ENCODE results near the gene SMPX.

SMPX gene

GRCh38 chrX:21711848-21712197, 46.1 kb downstream of the SMPX start:
- DNase-seq (ENCODE audit: low read depth, low spot score): no peak

- DNase-seq (ENCODE audit: low read depth, low spot score): peak; percentile 17
Measured at GRCh38 chrX:21711129-21711847, 46.6 kb downstream of the SMPX start.

DNA sequence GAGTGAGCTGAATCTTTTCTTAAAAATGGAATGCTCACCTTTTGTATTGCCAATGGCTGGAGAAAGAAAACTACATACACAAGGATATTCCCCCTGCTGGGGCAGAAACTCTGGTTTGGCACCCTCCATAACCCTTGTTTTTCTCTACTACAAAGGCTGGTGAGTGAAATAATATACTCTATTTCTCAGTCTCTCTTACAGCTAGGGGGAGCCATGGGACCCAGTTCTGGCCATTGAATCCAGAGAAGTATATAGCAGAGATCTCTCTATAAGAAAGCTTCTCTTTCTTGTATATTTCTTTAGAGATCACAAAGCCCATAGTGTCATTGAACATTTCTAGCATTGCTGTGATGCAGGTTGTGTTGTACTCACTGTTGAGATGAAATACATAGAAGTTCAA, 49.8 kb downstream of the SMPX start:
- no peak for DNase-seq (ENCODE audit: low read depth, low spot score)

- DNase-seq (ENCODE audit: low read depth, low spot score): no peak
Measured at GRCh38 chrX:21705225-21705624, 52.7 kb downstream of the SMPX start.

DNA sequence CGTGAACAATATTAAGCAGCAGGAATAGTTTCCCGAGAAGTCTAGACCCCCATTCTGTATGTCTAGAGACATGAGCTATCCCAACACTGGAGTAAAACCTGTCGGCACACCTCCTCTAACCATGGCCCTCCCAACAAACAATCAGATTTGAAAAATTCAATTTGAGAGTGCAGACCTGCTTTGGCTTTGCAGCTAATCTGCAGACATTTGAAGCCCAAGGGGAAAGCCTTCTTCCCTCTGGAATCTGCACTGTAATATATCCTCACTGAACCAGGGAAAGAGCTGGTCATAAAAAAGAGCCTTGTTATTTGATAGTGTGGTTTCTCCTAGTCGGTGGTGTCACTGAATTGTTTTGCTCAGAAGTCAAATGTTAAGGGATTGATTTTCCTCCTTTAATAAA, 55.2 kb downstream of the SMPX start:
- no peak for DNase-seq (ENCODE audit: low read depth, low spot score)

DNA sequence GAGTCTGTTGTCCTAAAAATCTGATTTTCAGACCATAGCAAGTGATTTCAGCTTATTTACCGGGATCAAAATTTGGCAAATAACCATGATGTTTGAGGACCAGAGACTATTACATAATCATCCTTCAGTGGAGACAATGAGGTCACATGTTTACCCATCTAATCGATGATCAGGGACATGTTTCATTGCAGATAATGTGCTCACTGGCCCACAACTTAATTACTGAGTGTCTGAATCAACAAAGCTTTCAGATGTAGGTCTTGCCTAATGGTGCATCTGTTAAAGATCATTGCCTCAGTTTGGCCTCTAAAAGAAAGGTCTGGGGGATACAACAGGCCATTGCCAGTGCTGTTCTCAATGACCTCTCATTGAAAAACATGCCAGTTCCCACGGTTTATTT, 56.9 kb downstream of the SMPX start:
- DNase-seq (ENCODE audit: low read depth, low spot score): no peak

DNA sequence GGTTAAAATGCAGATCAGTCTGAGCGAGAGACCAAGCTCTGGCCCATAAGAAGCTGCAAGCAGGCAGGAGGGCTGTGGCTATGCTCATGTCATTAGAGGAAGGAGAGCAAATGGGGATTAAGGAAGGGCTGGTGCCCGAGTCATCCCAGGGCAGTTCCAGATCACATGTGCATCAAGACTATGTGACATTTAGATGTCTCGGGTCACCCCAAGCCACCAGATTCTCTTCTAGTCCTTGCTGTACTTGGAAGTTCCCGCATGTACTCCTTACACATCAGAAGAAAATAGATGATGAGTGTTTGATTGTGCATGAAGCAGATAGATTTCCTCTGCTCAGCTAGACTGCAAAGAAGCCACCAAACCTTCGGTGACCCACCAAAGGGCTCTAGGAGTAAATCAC, 57.6 kb downstream of the SMPX start:
- DNase-seq (ENCODE audit: low read depth, low spot score): no peak

DNA sequence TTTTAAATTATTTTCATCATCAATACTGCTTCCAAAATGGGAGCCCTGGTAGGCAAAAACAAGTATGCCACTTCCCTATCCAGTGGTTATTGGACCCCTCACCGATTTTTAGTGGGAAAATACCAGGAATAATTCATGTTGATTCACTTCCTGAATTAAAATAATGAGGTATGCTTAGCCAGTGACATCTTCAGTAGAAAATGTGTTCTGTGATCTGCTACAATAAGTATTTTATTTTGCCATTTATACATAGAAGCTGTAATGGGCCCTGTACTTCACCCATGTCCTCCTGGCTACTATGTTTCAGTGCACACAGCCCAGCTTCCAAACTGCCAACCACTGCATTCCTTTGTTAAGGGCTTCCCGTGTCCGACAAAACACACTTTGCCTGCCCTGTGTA, 58.8 kb downstream of the SMPX start:
- no peak for DNase-seq (ENCODE audit: low read depth, low spot score)

DNA sequence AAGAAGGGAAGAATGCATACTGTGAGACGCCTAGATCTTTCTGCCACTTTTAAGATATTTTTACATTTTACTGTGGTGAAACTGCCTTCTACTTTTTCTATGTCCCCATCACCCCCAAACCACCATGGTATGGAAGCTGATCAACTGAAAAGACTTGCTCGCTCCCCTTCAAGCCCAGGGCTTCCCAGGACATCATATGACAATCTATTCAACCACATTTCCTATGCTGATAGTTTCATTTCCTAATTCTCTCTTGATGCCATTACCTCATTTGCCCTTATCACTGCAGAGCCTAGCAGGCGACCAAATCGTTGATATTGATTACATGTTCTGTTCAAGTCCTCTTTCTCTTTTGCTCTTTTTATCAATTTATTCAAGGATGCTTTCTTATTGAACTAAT, 59.6 kb downstream of the SMPX start:
- no peak for DNase-seq (ENCODE audit: low read depth, low spot score)

DNA sequence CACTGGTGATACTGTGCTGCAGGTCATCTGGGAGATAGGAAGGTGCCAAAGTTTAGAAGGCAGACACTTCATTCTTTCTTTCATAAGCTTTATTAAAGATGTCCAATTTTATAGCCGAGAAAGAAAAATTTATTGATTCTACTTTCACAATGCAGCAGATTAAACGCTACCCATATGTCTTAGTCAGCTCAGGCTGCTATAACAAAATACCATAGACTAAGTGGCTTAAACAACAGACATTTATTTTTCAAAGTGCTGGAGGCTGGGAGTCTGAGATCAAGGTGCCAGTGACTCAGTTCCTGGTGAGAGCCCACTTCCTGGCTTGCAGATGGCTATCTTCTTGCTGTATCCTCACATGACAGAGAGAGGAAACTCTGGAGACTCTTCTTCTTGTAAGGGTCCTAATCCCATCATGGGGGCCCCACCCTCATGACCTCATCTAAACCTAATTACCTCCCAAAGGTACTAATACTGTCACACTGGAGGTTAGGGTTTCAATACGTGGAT, 66.4 kb downstream of the SMPX start:
- no peak for DNase-seq (ENCODE audit: low read depth, low spot score)

DNA sequence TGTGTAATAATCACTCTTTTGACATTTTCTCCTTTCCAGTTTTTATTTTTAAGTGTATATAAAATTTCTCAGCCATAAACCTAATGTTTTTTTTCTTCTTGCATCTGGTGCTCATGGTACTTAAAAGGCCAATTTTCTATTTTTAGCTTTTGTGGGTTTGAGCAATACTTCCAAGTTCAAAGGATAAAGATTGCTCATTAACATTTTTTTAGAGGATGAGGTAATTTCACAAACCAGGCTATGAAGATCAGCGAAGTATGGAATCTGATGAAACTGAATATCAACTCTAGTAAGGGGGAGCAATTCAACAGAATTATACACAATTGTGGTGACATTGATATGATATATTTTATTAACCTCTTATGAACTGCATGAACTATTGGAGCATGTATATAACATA, 74.0 kb downstream of the SMPX start:
- peak; percentile 8 for DNase-seq (ENCODE audit: low read depth, low spot score)

DNA sequence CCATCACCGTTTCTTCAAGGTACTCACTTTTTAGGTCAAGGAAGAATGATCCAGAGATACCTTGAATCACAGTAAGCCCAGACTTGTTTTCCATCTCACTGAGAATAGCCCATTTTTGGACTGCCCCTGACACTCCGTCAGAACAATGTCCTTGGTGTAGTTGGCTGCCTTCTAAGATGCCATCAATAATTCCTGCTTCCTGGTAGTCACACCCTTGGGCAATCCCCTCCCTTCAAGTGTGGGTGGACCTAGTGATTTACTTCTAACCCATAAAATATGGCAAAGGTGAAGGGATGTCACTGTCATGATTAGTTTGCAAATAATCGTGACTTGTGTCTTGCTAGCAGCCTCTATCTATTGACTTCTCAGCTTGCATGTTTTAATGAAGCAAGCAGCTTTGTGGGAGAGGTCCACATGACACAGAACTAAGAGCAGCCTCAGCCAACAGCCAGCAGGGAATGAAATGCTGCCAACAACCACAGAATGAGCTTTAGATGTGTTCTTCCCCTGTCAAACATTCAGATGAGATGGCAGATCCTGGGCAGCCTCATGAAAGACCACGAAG, 79.8 kb downstream of the SMPX start:
- DNase-seq (ENCODE audit: low read depth, low spot score): peak; percentile 27

DNA sequence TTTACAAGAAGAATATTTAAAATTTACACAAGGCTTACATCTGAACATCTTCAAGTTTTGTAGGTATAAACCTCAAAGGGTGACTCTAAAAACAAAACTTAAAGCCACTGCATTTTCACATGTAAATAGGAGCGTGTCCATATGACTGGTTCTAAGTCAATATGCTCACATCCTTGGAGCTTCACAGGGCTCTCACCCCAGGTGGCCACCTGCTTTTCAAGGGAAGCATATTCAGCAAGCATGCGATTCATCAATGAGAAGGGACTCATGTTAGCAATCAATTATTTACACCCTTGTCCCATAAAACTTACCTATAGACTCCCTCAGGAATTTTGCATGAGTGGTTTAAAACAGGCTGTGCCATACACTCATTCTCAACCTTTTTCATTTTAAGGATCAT, 82.0 kb downstream of the SMPX start:
- DNase-seq (ENCODE audit: low read depth, low spot score): no peak

DNA sequence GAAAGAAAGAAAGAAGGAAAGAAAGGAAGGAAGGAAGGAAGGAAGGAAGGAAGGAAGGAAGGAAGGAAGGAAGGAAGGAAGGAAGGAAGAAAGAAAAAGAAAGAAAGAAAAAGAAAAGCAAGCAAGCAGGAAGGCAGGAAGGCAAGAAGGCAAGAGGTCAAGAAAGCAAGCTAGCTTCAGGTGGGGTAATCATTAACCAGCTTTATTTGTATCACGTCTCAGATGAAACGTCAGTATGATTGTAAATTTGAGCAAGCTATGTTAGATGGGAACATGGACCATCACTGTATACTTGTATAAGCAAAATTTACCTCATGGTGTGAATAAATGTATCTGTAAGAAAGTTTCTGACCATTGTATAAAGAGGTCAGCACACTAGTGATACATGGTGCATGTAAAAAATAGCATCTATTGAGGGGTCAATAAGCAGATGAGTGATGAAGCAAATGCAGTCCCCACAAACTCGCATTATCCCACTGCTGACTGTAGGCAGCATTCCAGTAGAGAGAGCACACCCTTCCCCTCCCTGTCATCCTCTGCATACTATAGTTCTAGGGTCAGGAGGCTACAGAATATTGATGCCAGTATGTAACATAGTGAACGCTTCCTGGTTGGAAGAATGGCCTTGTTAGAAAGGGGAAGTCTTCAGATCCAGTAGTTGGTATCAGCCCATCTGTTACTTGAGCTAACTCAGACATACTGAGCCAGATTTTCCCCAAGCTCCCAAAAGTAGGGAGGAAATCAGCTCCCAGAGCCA, 83.3 kb downstream of the SMPX start:
- no peak for DNase-seq (ENCODE audit: low read depth, low spot score)

DNA sequence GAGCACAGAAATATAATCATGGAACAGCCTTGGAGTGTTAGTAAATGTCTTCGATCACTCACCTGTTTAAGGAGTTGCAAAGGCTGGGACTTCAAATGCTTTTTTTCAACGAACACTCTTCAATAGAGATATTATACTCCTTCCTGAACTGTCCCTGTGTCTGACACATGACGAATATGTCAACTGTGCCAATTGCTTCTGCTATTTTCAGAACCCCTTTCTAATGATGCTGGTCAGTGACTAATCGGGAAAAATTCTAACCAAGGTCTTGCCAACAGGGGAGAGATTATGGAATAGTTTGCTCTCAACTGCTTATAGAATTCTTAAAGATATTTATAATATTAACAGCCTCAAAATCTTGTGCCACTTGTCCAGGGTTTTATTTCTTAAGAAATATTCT, 91.2 kb downstream of the SMPX start:
- DNase-seq (ENCODE audit: low read depth, low spot score): peak; percentile 65

DNA sequence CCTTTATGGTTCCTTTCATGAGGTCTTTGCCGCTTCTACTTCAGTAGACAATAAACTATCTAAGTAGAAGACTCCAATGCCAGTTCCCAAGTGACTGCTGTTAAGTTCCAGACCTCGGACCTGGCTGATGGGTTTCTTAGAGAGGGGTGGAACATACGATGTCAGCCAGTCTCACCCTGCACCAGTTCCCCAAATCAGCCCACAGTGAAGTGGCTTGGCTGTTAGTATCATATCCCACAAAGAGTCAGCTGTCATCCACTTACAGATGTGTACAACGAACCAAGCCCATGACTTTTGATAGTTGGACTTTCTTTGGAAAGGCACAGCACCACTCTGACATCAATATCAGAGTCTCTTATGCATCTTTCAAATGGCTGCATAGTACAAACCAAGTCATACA, 91.7 kb downstream of the SMPX start:
- no peak for DNase-seq (ENCODE audit: low read depth, low spot score)

DNA sequence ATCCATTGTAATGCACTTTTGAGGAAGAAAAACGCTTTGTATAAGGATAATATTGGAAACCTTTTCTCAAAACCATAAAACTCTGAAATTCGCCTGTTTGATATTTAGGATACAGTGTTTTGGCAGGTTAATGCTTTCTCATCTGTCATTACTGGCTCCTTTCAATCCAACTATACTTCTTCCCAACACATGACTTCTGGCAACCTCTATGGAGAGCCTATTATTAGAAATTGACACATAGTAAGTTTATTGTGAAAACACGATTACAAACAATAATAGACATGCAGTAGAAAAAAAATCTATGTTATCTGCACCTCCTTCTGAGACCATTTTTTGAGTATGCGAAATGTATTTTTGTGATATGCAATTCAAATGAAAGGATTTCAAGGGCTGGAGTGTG, 95.2 kb downstream of the SMPX start:
- DNase-seq (ENCODE audit: low read depth, low spot score): no peak

- no peak for DNase-seq (ENCODE audit: low read depth, low spot score)
Measured at GRCh38 chrX:21661316-21661715, 96.6 kb downstream of the SMPX start.

DNA sequence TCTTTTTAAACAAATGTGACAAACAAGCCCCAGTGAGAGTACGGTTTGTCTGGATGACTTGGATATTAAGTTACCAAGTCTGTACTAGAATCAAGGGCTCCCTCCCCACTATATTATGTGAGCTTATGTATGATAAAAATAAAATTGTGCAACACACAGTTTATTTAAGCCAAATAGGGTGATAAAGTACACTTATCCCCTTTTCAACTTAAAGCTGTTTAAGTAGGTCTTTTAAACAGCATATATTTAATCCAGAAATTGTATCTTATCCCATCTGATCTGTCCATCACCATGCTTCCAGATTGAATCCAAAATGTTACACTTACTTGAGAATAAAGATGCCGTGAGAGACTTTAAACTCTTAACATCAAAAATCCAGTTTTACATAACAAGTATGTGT, 97.8 kb downstream of the SMPX start:
- no peak for DNase-seq (ENCODE audit: low read depth, low spot score)

DNA sequence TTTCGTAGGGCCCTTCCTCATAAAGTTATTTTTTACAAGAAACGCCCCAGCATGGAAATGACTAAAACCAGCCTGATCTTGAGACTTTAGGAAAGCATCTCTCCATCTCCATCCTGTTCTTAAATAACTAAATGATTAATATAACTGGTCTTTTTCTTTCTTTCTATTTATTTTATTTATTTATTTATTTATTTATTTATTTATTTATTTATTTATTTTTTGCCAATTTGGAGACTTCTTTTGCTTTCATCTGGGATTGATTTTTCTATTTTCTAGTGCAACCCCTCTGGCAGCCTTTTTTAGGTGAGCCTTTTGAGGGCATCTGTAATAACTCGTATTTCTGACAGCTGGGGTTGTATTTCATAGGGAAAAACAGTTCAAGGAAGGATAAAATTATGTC, 98.6 kb downstream of the SMPX start:
- no peak for DNase-seq (ENCODE audit: low read depth, low spot score)

DNA sequence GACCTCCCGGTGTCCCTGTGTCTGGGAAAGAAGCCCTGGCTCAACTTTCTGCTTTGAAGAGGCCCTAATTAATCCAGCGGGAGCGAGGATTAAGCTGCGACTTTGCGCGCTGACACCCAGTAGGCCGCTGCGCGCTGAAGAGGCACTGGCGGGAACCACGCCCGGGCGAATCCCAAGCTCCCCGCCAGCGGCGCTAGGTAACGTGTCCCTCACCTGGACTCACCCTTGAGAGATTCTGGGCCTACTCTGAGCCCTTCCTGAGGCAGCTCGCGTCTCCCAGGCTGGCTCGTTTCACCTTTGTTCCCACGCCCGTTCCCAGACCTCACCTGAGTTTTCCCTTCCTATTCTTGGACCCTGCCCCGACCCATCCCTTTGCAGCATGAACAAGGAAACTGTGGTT, 99.2 kb downstream of the SMPX start:
- DNase-seq (ENCODE audit: low read depth, low spot score): no peak

GRCh38 chrX:21658152-21658737, 99.7 kb downstream of the SMPX start, which contains the start of gene KLHL34:
Gene KLHL34 (minus strand): TSS chrX:21658330. CDS start chrX:21657788, 542 bp downstream.
- no peak for DNase-seq (ENCODE audit: low read depth, low spot score)

Measured in astrocyte of the hippocampus (primary cell).